SK-N-MC (cell line): ENCODE measurements around the gene TMEM117.

Source experiments
- EZH2 ChIP-seq: fragments of 200-600 bp; sonication (generic); IDR thresholded peaks from one replicate; pipeline ENCODE4 v1.6.1; 2017; ENCODE audit warnings: antibody characterized with exemption
- POLR2AphosphoS5 ChIP-seq: IDR thresholded peaks from 2 replicates; pipeline ENCODE4 v1.6.1; 2012; ENCODE audit warnings: mild to moderate bottlenecking, low read depth, low read length, borderline replicate concordance

DNA sequence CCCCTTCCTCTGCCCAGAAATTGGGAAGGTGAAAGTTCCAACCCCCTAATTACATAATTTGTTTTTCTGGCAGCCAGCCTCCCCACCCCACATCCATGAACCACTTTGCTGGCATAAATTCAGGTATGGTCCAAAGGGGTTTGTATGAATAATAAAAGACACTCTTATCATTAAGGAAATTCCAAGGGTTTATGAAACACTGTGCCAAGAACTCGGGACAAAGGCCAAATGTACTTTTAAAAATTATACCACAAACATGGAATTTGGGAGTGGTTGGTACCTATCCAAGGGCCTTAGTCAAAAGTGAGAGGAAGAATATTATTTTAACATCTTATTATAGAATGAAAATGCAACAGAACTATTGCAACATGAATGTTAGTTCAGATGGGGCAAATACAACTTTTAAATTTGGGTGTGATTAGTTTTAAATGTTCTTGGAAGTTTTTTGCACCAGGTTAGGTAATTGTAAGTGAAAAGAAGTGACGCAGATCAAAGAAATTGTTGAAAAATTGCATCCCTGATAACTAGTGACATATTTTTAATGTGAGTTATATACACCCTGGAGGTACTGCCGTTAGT lies 217.8 kb downstream of the TMEM117 start:
- TF ChIP-seq EZH2 (no peak), POLR2AphosphoS5 (no peak)
